ENCODE data around the gene NOX5.

GRCh38 chr15:69015591-69015990 lies 1.1 kb downstream of the NOX5 start:
- TF ChIP-seq POLR2A (IDR thresholded peaks at IDR 0.05; ENCODE audit: low read depth, low read length) (no peak), RCOR1 (IDR thresholded peaks at IDR 0.05; ENCODE audit: insufficient replicate concordance, low read length) (no peak), CHD1 (IDR thresholded peaks at IDR 0.05; ENCODE audit: low read depth, low read length) (no peak)
- TF ChIP-seq, protein P1, sequence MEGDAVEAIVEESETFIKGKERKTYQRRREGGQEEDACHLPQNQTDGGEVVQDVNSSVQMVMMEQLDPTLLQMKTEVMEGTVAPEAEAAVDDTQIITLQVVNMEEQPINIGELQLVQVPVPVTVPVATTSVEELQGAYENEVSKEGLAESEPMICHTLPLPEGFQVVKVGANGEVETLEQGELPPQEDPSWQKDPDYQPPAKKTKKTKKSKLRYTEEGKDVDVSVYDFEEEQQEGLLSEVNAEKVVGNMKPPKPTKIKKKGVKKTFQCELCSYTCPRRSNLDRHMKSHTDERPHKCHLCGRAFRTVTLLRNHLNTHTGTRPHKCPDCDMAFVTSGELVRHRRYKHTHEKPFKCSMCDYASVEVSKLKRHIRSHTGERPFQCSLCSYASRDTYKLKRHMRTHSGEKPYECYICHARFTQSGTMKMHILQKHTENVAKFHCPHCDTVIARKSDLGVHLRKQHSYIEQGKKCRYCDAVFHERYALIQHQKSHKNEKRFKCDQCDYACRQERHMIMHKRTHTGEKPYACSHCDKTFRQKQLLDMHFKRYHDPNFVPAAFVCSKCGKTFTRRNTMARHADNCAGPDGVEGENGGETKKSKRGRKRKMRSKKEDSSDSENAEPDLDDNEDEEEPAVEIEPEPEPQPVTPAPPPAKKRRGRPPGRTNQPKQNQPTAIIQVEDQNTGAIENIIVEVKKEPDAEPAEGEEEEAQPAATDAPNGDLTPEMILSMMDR (conservative IDR thresholded peaks at IDR 0.05; ENCODE audit: low read depth, low read length), result no peak
